ENCODE results near the gene PSMC3IP. TPM values are rescaled to one million over a fixed set of nuclear protein-coding genes. Genes with fewer than 3 reads are reported as not detected.
A peak's percentile ranks its signal among the peaks of the same experiment; 100 is the strongest.

Gene PSMC3IP
- total RNA-seq, 1 experiment from 2014 or later: 23.3 TPM

DNA sequence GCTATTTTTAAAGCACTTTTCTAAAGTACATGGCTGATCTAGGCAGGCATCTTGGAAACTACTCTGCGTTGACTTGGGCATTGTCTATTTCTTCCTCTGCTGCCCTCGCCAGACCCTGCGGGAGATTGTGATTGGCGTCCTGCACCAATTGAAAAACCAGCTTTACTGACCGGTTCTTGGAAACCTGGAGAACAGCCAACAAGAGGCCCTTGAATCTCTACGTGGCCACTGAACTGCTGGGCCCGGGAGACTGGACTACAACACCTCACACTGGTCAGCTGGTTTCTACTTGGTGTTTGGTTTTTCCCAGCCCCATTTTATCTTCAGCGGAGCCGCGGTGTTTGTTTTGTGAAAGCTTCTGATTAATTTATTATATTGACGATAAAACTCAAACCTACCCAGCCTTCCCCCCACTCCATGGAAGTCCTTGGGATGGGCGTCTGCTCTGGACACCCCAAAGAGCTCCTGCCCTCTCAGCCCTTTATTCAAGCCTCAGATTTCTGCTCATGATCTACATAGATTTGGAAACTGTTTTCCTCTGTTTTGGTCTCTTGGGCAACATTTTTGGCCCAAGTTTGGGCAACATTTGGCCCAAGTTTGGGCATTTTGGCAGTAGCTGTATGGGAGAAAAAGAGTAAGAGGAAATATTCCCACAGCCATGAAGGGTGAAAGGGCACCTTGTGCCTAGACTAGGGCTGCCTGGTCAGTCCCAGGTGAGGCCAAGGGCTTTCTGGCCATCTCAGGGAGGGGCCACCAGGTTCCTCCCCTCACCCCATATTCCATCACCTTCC is 5.9 kb downstream of the PSMC3IP start (continued):
- no peak for TF ChIP-seq MXD4 (CRISPR knock-in tag; IDR thresholded peaks at IDR 0.05; ENCODE audit: borderline replicate concordance)

- H3K9me3 Mint-ChIP-seq: no peaks in the 10 kb centered on the region
- H3K27me3 Mint-ChIP-seq (ENCODE audit: low read depth): no peaks in the 10 kb centered on the region
- peaks cover 12% of the 10 kb centered on the region for H3K4me1 Mint-ChIP-seq
- no peak for DNase-seq (ENCODE audit: low spot score)
- TF ChIP-seq TEAD4 (CRISPR knock-in tag; IDR thresholded peaks at IDR 0.05): no peak
- no peak for TF ChIP-seq MAX (CRISPR knock-in tag; IDR thresholded peaks at IDR 0.05)
- TF ChIP-seq ELF4 (CRISPR knock-in tag; IDR thresholded peaks at IDR 0.05; ENCODE audit: low read depth): no peak
- no peak for TF ChIP-seq E2F5 (CRISPR knock-in tag; IDR thresholded peaks at IDR 0.05)
- TF ChIP-seq IRF2 (CRISPR knock-in tag; IDR thresholded peaks at IDR 0.05; ENCODE audit: borderline replicate concordance, low read depth): no peak
- TF ChIP-seq AR (CRISPR knock-in tag; IDR thresholded peaks at IDR 0.05): no peak
- TF ChIP-seq NFYB (CRISPR knock-in tag; conservative IDR thresholded peaks at IDR 0.05; ENCODE audit: low read depth): no peak
- no peak for TF ChIP-seq ZBTB21 (CRISPR knock-in tag; IDR thresholded peaks at IDR 0.05; ENCODE audit: borderline replicate concordance)
- no peak for TF ChIP-seq CBFB (CRISPR knock-in tag; IDR thresholded peaks at IDR 0.05; ENCODE audit: low read depth)
- CTCF ChIA-PET: interaction anchor here (1.1 to 3.4 kb wide), 2 partner anchors 9 to 51 kb away, joined by 3 to 30 read pairs; partner anchors contain the start of gene PSMC3IP
- peaks cover 45% of the 10 kb centered on the region for H3K36me3 Mint-ChIP-seq
- H3K4me3 Mint-ChIP-seq: no peak overlapping the region
- ATAC-seq: no peak
- POLR2A ChIA-PET: no interaction called here
- H3K27ac Mint-ChIP-seq: no peak overlapping the region
These were observed 9.0 kb downstream of the PSMC3IP start for GRCh38 chr17:42568341-42569111.

GRCh38 chr17:42566883-42567573 is 10.5 kb downstream of the PSMC3IP start, which contains the start of gene MLX:
Gene MLX (plus strand): TSS chr17:42567100. CDS start chr17:42567125, 25 bp downstream.
- peaks cover 22% of the 10 kb centered on the region for H3K4me1 Mint-ChIP-seq
- H3K36me3 Mint-ChIP-seq: peaks cover 32% of the 10 kb centered on the region
- peak within 1 kb of the TSS; percentile 92 for H3K27ac Mint-ChIP-seq
- TF ChIP-seq PRDM15 (CRISPR knock-in tag; IDR thresholded peaks at IDR 0.05) (no peak), GABPB1 (CRISPR knock-in tag; IDR thresholded peaks at IDR 0.05) (peak; percentile 74; the same call in 1 of the 2 replicates), KAT7 (CRISPR knock-in tag; IDR thresholded peaks at IDR 0.05; ENCODE audit: borderline replicate concordance) (0 out of 2 replicates have a peak, but pooled peaks have one; percentile 39), JUN (CRISPR knock-in tag; IDR thresholded peaks at IDR 0.05) (0 out of 2 replicates have a peak, but pooled peaks have one; percentile 16), ZNF423 (CRISPR knock-in tag; IDR thresholded peaks at IDR 0.05) (peak; percentile 72), ETV6 (CRISPR knock-in tag; IDR thresholded peaks at IDR 0.05) (peak; percentile 86), CREB1 (CRISPR knock-in tag; IDR thresholded peaks at IDR 0.05) (peak; percentile 42; the same call in 1 of the 2 replicates), EMX1 (CRISPR knock-in tag; IDR thresholded peaks at IDR 0.05) (no peak), NFYB (CRISPR knock-in tag; conservative IDR thresholded peaks at IDR 0.05; ENCODE audit: low read depth) (peak; percentile 84), FOXP4 (CRISPR knock-in tag; IDR thresholded peaks at IDR 0.05) (peak; percentile 40; the same call in 1 of the 2 replicates)

More at GRCh38 chr17:42566883-42567573, 10.5 kb downstream of the PSMC3IP start, which contains the start of gene MLX:
- Mint-ChIP-seq H3K4me3 (peak within 1 kb of the TSS; percentile 94), H3K9me3 (no peaks in the 10 kb centered on the region), H3K27me3 (ENCODE audit: low read depth) (no peaks in the 10 kb centered on the region)
- peak; percentile 92 for DNase-seq (ENCODE audit: low spot score)
- CTCF ChIA-PET: interaction anchor here (0.6 to 3.4 kb wide), 8 partner anchors 11 to 200 kb away, joined by 3 to 30 read pairs (median 4); partner anchors contain the start of gene PSMC3IP
- POLR2A ChIA-PET: no interaction called here
- ATAC-seq: peak; percentile 70

Measured in WTC11 (cell line).